ENCODE measurements around the gene CTRL. TPM values are rescaled to one million over a fixed set of nuclear protein-coding genes. Genes with fewer than 3 reads are reported as not detected.

CTRL gene
- total RNA-seq, 1 experiment from 2014 or later: 2.0 TPM

GRCh38 chr16:67948015-67948414, 16.4 kb upstream of the CTRL start:
- Histone ChIP-seq H3K27ac (ENCODE audit: low read length) (no peak overlapping the region), H3K4me1 (ENCODE audit: control insufficient read depth, insufficient read depth, low read length) (no peaks in the 10 kb centered on the region; the same call in 1 of the 2 replicates), H3K27me3 (ENCODE audit: control insufficient read depth, insufficient read depth, low read length) (no peaks in the 10 kb centered on the region), H3K36me3 (ENCODE audit: control insufficient read depth, insufficient read depth, low read length) (no peaks in the 10 kb centered on the region), H3K4me3 (ENCODE audit: low read depth in 2 of 2, low read length in 2 of 2) (no peak overlapping the region), H3K9me3 (ENCODE audit: control insufficient read depth, insufficient read depth, low read depth, low read length) (no peaks in the 10 kb centered on the region)
- in situ Hi-C loops (cut with HindIII; ENCODE audit: low pct_unique_long_range_greater_than_20kb, low sequenced_read_pairs) (no loop called here), intact Hi-C loops (cut with micrococcal nuclease; ENCODE audit: unreplicated experiment) (no loop called here)
- CTCF ChIA-PET: no interaction called here
- POLR2A ChIA-PET: no interaction called here
- no peak; the same call in 1 of the 2 replicates for ATAC-seq
- no TSS peak for BruUV-seq (replicated peaks)
- DNase-seq (ENCODE audit: low read depth, low spot score): no peak
- no peak for TF ChIP-seq TCF7L2 (IDR thresholded peaks at IDR 0.05; ENCODE audit: low read depth, low read length)
- TF ChIP-seq, protein P1, sequence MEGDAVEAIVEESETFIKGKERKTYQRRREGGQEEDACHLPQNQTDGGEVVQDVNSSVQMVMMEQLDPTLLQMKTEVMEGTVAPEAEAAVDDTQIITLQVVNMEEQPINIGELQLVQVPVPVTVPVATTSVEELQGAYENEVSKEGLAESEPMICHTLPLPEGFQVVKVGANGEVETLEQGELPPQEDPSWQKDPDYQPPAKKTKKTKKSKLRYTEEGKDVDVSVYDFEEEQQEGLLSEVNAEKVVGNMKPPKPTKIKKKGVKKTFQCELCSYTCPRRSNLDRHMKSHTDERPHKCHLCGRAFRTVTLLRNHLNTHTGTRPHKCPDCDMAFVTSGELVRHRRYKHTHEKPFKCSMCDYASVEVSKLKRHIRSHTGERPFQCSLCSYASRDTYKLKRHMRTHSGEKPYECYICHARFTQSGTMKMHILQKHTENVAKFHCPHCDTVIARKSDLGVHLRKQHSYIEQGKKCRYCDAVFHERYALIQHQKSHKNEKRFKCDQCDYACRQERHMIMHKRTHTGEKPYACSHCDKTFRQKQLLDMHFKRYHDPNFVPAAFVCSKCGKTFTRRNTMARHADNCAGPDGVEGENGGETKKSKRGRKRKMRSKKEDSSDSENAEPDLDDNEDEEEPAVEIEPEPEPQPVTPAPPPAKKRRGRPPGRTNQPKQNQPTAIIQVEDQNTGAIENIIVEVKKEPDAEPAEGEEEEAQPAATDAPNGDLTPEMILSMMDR (IDR thresholded peaks at IDR 0.05): no peak
- no peak for TF ChIP-seq SIN3A (IDR thresholded peaks at IDR 0.05; ENCODE audit: borderline replicate concordance, insufficient read depth, low read depth, low read length)
- TF ChIP-seq, protein P2, sequence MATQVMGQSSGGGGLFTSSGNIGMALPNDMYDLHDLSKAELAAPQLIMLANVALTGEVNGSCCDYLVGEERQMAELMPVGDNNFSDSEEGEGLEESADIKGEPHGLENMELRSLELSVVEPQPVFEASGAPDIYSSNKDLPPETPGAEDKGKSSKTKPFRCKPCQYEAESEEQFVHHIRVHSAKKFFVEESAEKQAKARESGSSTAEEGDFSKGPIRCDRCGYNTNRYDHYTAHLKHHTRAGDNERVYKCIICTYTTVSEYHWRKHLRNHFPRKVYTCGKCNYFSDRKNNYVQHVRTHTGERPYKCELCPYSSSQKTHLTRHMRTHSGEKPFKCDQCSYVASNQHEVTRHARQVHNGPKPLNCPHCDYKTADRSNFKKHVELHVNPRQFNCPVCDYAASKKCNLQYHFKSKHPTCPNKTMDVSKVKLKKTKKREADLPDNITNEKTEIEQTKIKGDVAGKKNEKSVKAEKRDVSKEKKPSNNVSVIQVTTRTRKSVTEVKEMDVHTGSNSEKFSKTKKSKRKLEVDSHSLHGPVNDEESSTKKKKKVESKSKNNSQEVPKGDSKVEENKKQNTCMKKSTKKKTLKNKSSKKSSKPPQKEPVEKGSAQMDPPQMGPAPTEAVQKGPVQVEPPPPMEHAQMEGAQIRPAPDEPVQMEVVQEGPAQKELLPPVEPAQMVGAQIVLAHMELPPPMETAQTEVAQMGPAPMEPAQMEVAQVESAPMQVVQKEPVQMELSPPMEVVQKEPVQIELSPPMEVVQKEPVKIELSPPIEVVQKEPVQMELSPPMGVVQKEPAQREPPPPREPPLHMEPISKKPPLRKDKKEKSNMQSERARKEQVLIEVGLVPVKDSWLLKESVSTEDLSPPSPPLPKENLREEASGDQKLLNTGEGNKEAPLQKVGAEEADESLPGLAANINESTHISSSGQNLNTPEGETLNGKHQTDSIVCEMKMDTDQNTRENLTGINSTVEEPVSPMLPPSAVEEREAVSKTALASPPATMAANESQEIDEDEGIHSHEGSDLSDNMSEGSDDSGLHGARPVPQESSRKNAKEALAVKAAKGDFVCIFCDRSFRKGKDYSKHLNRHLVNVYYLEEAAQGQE (IDR thresholded peaks at IDR 0.05; ENCODE audit: insufficient read depth in 1 of 2, low read depth in 2 of 2, low read length in 1 of 2): no peak
- TF ChIP-seq POLR2AphosphoS5 (IDR thresholded peaks at IDR 0.05; ENCODE audit: low read depth, low read length): no peak

GRCh38 chr16:67946966-67947558, 15.4 kb upstream of the CTRL start:
- TF ChIP-seq, protein P2 (IDR thresholded peaks at IDR 0.05; ENCODE audit: insufficient read depth in 1 of 2, low read depth in 2 of 2, low read length in 1 of 2): no peak
- no peak for TF ChIP-seq POLR2AphosphoS5 (IDR thresholded peaks at IDR 0.05; ENCODE audit: low read depth, low read length)
- TF ChIP-seq, protein P1 (IDR thresholded peaks at IDR 0.05): no peak
- no peak for TF ChIP-seq TCF7L2 (IDR thresholded peaks at IDR 0.05; ENCODE audit: low read depth, low read length)
- intact Hi-C loops (cut with micrococcal nuclease; ENCODE audit: unreplicated experiment): no loop called here
- Histone ChIP-seq H3K27me3 (ENCODE audit: control insufficient read depth, insufficient read depth, low read length) (no peaks in the 10 kb centered on the region), H3K4me1 (ENCODE audit: control insufficient read depth, insufficient read depth, low read length) (no peaks in the 10 kb centered on the region; the same call in 1 of the 2 replicates), H3K27ac (ENCODE audit: low read length) (no peak overlapping the region), H3K36me3 (ENCODE audit: control insufficient read depth, insufficient read depth, low read length) (no peaks in the 10 kb centered on the region), H3K9me3 (ENCODE audit: control insufficient read depth, insufficient read depth, low read depth, low read length) (no peaks in the 10 kb centered on the region), H3K4me3 (ENCODE audit: low read depth in 2 of 2, low read length in 2 of 2) (no peak overlapping the region)
- no peak for DNase-seq (ENCODE audit: low read depth, low spot score)
- in situ Hi-C loops (cut with HindIII; ENCODE audit: low pct_unique_long_range_greater_than_20kb, low sequenced_read_pairs): no loop called here
- ChIA-PET POLR2A (no interaction called here), CTCF (no interaction called here)
- ATAC-seq: no peak
- BruUV-seq (replicated peaks): no TSS peak
